ENCODE measurements around the gene INSC. TPM values are rescaled to one million over a fixed set of nuclear protein-coding genes. Genes with fewer than 3 reads are reported as not detected.

Gene INSC
- total RNA-seq, 1 experiment from 2014 or later: 1.0 TPM

DNA sequence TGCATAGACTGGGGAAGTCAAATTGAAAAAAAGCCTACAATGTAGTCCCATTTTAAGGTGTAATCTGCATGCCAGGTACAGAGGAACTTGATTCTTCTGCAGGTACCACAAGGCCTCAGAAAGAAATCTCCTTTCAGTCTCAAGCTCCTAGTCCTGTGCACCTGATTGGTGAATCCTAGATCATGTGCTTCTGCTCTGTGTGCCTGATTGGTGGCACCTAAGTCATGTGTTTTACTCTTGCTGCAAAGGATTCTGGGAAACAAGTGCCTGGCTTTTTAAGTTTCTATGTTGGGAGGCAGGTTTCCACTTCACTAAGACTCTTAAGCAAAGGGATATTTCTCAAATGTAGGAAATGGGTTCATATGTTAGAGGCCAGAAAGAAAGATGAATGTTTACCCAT is 29.1 kb downstream of the INSC start:
- intact Hi-C loops (cut with micrococcal nuclease; ENCODE audit: unreplicated experiment): no loop called here
- Histone ChIP-seq H3K4me3 (ENCODE audit: low read depth, low read length, poor library complexity, severe bottlenecking) (no peak overlapping the region), H3K27me3 (replicated peaks; ENCODE audit: insufficient read depth, low read depth, low read length, poor library complexity) (no peaks in the 10 kb centered on the region), H3K9me3 (ENCODE audit: low read depth, low read length, poor library complexity, severe bottlenecking) (no peaks in the 10 kb centered on the region), H3K4me1 (ENCODE audit: insufficient read depth, low read length, poor library complexity, severe bottlenecking) (no peaks in the 10 kb centered on the region), H3K27ac (ENCODE audit: low read depth, low read length, poor library complexity, severe bottlenecking) (no peak overlapping the region), H3K36me3 (ENCODE audit: insufficient read depth, low read length, poor library complexity, severe bottlenecking) (no peaks in the 10 kb centered on the region)
- ChIA-PET POLR2A (ENCODE audit: low non-redundant PET) (no interaction called here), CTCF (no interaction called here)
- DNase-seq (ENCODE audit: low spot score): no peak
- TF ChIP-seq, protein P1, sequence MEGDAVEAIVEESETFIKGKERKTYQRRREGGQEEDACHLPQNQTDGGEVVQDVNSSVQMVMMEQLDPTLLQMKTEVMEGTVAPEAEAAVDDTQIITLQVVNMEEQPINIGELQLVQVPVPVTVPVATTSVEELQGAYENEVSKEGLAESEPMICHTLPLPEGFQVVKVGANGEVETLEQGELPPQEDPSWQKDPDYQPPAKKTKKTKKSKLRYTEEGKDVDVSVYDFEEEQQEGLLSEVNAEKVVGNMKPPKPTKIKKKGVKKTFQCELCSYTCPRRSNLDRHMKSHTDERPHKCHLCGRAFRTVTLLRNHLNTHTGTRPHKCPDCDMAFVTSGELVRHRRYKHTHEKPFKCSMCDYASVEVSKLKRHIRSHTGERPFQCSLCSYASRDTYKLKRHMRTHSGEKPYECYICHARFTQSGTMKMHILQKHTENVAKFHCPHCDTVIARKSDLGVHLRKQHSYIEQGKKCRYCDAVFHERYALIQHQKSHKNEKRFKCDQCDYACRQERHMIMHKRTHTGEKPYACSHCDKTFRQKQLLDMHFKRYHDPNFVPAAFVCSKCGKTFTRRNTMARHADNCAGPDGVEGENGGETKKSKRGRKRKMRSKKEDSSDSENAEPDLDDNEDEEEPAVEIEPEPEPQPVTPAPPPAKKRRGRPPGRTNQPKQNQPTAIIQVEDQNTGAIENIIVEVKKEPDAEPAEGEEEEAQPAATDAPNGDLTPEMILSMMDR (conservative IDR thresholded peaks at IDR 0.05; ENCODE audit: low read depth, low read length): no peak
- TF ChIP-seq EZH2 (IDR thresholded peaks at IDR 0.05; ENCODE audit: borderline replicate concordance, low read depth, low read length, poor library complexity, severe bottlenecking): no peak
- BruUV-seq (replicated peaks): no TSS peak

DNA sequence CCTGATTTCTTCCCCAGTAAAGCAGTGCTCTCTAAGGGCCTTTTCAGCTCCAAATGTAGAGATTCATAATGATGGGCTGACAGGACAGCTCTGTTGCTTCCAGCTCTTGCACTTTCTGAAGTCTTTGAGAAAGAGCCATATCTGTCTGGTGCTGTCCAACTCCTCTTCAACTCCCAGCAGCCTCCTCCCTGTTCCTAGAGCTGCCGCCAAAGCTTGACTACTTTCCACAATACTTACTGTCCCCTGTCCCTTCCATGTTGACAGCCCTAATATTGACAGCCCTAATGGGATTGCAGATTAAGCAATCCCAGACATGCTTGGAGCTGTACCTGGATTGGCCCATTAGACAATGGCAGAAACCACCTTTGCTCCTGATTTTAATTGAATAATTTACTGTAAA is 29.6 kb downstream of the INSC start:
- Histone ChIP-seq H3K27me3 (replicated peaks; ENCODE audit: insufficient read depth, low read depth, low read length, poor library complexity) (no peaks in the 10 kb centered on the region), H3K4me1 (ENCODE audit: insufficient read depth, low read length, poor library complexity, severe bottlenecking) (no peaks in the 10 kb centered on the region), H3K9me3 (ENCODE audit: low read depth, low read length, poor library complexity, severe bottlenecking) (no peaks in the 10 kb centered on the region), H3K4me3 (ENCODE audit: low read depth, low read length, poor library complexity, severe bottlenecking) (no peak overlapping the region), H3K36me3 (ENCODE audit: insufficient read depth, low read length, poor library complexity, severe bottlenecking) (no peaks in the 10 kb centered on the region), H3K27ac (ENCODE audit: low read depth, low read length, poor library complexity, severe bottlenecking) (no peak overlapping the region)
- no TSS peak for BruUV-seq (replicated peaks)
- TF ChIP-seq, protein P1 (conservative IDR thresholded peaks at IDR 0.05; ENCODE audit: low read depth, low read length): no peak
- TF ChIP-seq EZH2 (IDR thresholded peaks at IDR 0.05; ENCODE audit: borderline replicate concordance, low read depth, low read length, poor library complexity, severe bottlenecking): no peak
- DNase-seq (ENCODE audit: low spot score): no peak
- ChIA-PET POLR2A (ENCODE audit: low non-redundant PET) (no interaction called here), CTCF (no interaction called here)
- intact Hi-C loops (cut with micrococcal nuclease; ENCODE audit: unreplicated experiment): no loop called here

DNA sequence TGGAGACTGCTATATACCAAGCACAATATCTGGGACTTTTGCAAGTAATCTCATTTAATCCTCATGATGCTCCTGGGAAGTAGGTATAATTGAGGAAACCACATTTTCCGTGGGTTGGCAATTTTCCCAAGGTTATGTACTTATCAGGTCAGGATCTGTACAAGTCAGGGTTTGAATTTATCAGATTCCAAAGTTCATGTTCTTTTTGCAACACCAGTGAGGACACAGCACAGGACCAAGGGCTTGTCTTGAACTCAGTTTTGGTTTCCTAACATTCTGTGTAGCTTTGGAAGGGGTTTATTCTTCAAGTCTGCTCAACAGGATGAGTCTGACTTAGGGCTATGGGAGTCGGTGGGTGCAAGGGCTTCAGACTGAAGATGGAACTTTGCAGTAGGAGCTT is 30.4 kb downstream of the INSC start:
- BruUV-seq (replicated peaks): no TSS peak
- POLR2A ChIA-PET (ENCODE audit: low non-redundant PET): no interaction called here
- Histone ChIP-seq H3K9me3 (ENCODE audit: low read depth, low read length, poor library complexity, severe bottlenecking) (no peaks in the 10 kb centered on the region), H3K4me3 (ENCODE audit: low read depth, low read length, poor library complexity, severe bottlenecking) (no peak overlapping the region), H3K36me3 (ENCODE audit: insufficient read depth, low read length, poor library complexity, severe bottlenecking) (no peaks in the 10 kb centered on the region), H3K4me1 (ENCODE audit: insufficient read depth, low read length, poor library complexity, severe bottlenecking) (no peaks in the 10 kb centered on the region), H3K27ac (ENCODE audit: low read depth, low read length, poor library complexity, severe bottlenecking) (no peak overlapping the region), H3K27me3 (replicated peaks; ENCODE audit: insufficient read depth, low read depth, low read length, poor library complexity) (no peaks in the 10 kb centered on the region)
- no peak for DNase-seq (ENCODE audit: low spot score)
- TF ChIP-seq EZH2 (IDR thresholded peaks at IDR 0.05; ENCODE audit: borderline replicate concordance, low read depth, low read length, poor library complexity, severe bottlenecking): no peak
- TF ChIP-seq, protein P1 (conservative IDR thresholded peaks at IDR 0.05; ENCODE audit: low read depth, low read length): no peak
- intact Hi-C loops (cut with micrococcal nuclease; ENCODE audit: unreplicated experiment): no loop called here
- CTCF ChIA-PET: no interaction called here

Data from A673 (cell line).